ENCODE measurements around the gene RNF133.

- no peak for TF ChIP-seq CTCF (IDR thresholded peaks at IDR 0.05)
- no peak for TF ChIP-seq POLR2A (IDR thresholded peaks at IDR 0.05)
Measured at GRCh38 chr7:122715183-122715582, 16.3 kb upstream of the RNF133 start.
